Nephron progenitor cell (in vitro differentiated cells): Measurements from ENCODE around the gene CATSPERD.

ENCODE experiments used
- DNase-seq: peaks from one replicate; pipeline ENCODE4 v3.0.0; 2021
- H3K27ac Mint-ChIP-seq: 2 replicates; pipeline ENCODE4 v1.8.0; 2021; ENCODE audit warnings: mild to moderate bottlenecking, moderate library complexity, mixed read lengths
- H3K27me3 Mint-ChIP-seq: 2 replicates; pipeline ENCODE4 v1.8.0; 2021; ENCODE audit warnings: mild to moderate bottlenecking, low read depth, mixed read lengths; ENCODE audit not compliant: poor library complexity
- H3K36me3 Mint-ChIP-seq: 2 replicates; pipeline ENCODE4 v1.8.0; 2021; ENCODE audit warnings: low read depth, mixed read lengths
- H3K4me1 Mint-ChIP-seq: 2 replicates; pipeline ENCODE4 v1.8.0; 2021; ENCODE audit warnings: mixed read lengths
- H3K4me3 Mint-ChIP-seq: 2 replicates; pipeline ENCODE4 v1.8.0; 2021; ENCODE audit warnings: mild to moderate bottlenecking, moderate library complexity, mixed read lengths
- H3K9me3 Mint-ChIP-seq: 2 replicates; pipeline ENCODE4 v1.8.0; 2021; ENCODE audit warnings: mild to moderate bottlenecking, moderate library complexity, mixed read lengths
- TF ChIP-seq, protein P1 (sequence below): fragments of 200-600 bp; sonication (generic); IDR thresholded peaks from 2 replicates; pipeline ENCODE4 v1.5.0; 2021; ENCODE audit warnings: antibody characterized with exemption

Gene CATSPERD

GRCh38 chr19:5679289-5680083 lies 41.0 kb upstream of the CATSPERD start:
- Mint-ChIP-seq H3K4me1 (peaks cover 33% of the 10 kb centered on the region), H3K27me3 (peaks cover 4% of the 10 kb centered on the region), H3K9me3 (no peaks in the 10 kb centered on the region), H3K27ac (no peak overlapping the region), H3K4me3 (peak overlapping the region; percentile 91), H3K36me3 (no peaks in the 10 kb centered on the region)
- TF ChIP-seq, protein P1, sequence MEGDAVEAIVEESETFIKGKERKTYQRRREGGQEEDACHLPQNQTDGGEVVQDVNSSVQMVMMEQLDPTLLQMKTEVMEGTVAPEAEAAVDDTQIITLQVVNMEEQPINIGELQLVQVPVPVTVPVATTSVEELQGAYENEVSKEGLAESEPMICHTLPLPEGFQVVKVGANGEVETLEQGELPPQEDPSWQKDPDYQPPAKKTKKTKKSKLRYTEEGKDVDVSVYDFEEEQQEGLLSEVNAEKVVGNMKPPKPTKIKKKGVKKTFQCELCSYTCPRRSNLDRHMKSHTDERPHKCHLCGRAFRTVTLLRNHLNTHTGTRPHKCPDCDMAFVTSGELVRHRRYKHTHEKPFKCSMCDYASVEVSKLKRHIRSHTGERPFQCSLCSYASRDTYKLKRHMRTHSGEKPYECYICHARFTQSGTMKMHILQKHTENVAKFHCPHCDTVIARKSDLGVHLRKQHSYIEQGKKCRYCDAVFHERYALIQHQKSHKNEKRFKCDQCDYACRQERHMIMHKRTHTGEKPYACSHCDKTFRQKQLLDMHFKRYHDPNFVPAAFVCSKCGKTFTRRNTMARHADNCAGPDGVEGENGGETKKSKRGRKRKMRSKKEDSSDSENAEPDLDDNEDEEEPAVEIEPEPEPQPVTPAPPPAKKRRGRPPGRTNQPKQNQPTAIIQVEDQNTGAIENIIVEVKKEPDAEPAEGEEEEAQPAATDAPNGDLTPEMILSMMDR = no peak
- no peak for DNase-seq

- peak; percentile 36 for DNase-seq
- Mint-ChIP-seq H3K4me1 (peaks cover 33% of the 10 kb centered on the region), H3K9me3 (no peaks in the 10 kb centered on the region), H3K27ac (no peak overlapping the region), H3K27me3 (peaks cover 4% of the 10 kb centered on the region), H3K36me3 (no peaks in the 10 kb centered on the region), H3K4me3 (peak overlapping the region; percentile 91)
- TF ChIP-seq, protein P1 = no peak
Measured at GRCh38 chr19:5680084-5680436, 40.4 kb upstream of the CATSPERD start.

DNA sequence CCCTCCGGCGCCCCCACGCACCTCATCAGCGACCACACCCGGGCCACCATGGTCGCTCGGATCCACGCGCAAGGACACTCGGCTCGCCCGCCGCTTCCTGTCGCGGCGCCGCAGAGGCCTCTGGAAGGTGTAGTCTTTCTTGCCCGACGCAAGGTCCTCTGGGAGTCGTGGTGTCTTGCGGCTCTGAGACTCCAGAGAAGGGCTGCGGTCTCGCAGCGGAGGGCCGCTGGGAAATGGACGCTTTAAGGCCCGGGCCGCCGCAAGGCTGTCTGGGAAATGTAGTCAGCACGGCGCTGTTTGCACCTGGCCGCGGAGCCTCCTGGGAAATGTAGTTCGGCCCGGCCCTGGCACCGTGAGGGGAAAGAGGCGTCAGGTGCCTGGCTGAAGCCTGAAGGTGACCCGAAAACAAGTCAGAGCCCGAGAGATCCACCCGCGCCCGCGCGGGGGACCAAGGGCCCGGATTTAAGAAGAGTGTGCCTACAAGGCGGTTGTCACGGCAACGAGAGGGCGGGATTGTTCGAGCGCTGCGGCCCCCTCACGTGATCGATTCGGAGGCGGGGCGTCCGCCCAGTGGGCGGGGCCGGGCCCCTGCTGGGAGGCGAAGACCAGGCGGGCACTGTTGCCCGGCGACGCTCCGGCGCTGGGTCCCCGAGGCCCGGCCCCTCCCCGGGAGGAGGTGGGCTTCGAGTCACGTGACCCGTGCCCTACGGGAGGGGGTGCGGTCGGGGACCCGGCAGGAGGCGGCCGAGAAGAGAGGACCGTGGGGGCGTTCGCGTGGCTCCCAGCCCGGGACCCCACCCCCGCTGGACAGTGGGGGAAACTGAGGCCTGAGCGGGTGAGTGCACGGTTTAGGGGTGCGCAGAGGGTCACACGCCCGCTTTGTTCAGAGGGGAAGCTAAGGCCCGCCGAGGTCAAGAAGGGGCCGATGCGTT lies 39.7 kb upstream of the CATSPERD start, which contains the start of the genes HSD11B1L and MICOS13:
Gene HSD11B1L (plus strand): TSS at position 591 of the 932 bp plus-strand sequence. CDS start 3,806 bp downstream, outside the sequence.
Gene MICOS13 (minus strand): TSS at position 80 of the 932 bp plus-strand sequence. CDS start 30 bp downstream, at position 50.
- peak within 1 kb of the TSS; percentile 91 for H3K4me3 Mint-ChIP-seq
- H3K27me3 Mint-ChIP-seq = peaks cover 4% of the 10 kb centered on the region
- TF ChIP-seq, protein P1 = no peak
- H3K9me3 Mint-ChIP-seq = no peaks in the 10 kb centered on the region
- DNase-seq = peak; percentile 99
- H3K27ac Mint-ChIP-seq = peak within 1 kb of the TSS; percentile 99
- peaks cover 33% of the 10 kb centered on the region for H3K4me1 Mint-ChIP-seq
- no peaks in the 10 kb centered on the region for H3K36me3 Mint-ChIP-seq

DNA sequence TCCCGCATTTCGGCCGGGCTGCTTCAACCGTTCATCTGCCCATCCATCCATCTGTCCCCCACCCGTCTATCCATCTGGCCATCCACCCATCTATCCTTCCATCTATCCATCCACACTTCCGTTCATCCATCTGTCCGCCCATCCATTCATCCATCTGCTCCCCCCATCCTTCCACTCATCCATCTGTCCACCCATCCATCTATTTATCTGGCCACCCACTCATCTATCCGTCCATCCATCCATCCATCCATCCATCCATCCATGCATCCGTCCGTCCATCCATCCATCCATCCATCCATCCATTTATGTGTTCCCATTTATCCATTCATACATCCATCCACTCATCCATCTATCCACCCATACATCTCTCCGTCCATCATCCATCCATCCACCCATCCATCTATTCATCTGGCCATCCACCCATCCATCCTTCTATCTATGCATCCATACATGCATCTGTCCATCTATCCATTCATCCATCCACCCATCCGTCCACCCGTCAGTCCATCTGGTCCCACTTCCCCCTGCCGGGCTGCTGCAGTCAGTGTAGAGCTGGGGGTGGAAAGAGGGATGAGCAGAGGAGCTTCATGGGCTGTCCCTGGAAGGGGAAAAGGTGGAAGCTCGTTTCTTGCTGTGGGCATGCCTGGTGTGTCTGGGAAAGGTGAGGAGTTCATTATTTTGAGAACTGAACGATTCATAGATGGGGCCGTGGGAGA lies 38.9 kb upstream of the CATSPERD start:
- H3K4me3 Mint-ChIP-seq = peak overlapping the region; percentile 91
- H3K27ac Mint-ChIP-seq = peak overlapping the region; percentile 9
- H3K36me3 Mint-ChIP-seq = no peaks in the 10 kb centered on the region
- TF ChIP-seq, protein P1 = no peak
- H3K4me1 Mint-ChIP-seq = peaks cover 36% of the 10 kb centered on the region
- H3K9me3 Mint-ChIP-seq = no peaks in the 10 kb centered on the region
- DNase-seq = no peak
- H3K27me3 Mint-ChIP-seq = peaks cover 5% of the 10 kb centered on the region

- DNase-seq = no peak
- no peaks in the 10 kb centered on the region for H3K9me3 Mint-ChIP-seq
- TF ChIP-seq, protein P1 = no peak
- peaks cover 6% of the 10 kb centered on the region for H3K27me3 Mint-ChIP-seq
- no peak overlapping the region for H3K27ac Mint-ChIP-seq
- peaks cover 38% of the 10 kb centered on the region for H3K4me1 Mint-ChIP-seq
- no peaks in the 10 kb centered on the region for H3K36me3 Mint-ChIP-seq
- peak overlapping the region; percentile 91 for H3K4me3 Mint-ChIP-seq
Measured at GRCh38 chr19:5682107-5682482, 38.3 kb upstream of the CATSPERD start.
